Left ventricle myocardium inferior (tissue), 1 donor: Measurements from ENCODE around the gene TMEM176B. TPM values are rescaled to one million over a fixed set of nuclear protein-coding genes. Genes with fewer than 3 reads are reported as not detected.

ENCODE experiments used
- DNase-seq: peaks from one replicate; pipeline ENCODE4 v3.0.0-alpha.2; 2020
- H3K27ac ChIP-seq: fragments of 200-600 bp; replicated peaks from 2 replicates; pipeline ENCODE4 v1.8.0; 2021
- H3K27me3 ChIP-seq: fragments of 200-600 bp; 2 replicates; pipeline ENCODE4 v1.8.0; 2021; ENCODE audit warnings: low read depth
- H3K36me3 ChIP-seq: fragments of 200-600 bp; 2 replicates; pipeline ENCODE4 v1.8.0; 2021
- H3K4me1 ChIP-seq: fragments of 200-600 bp; 2 replicates; pipeline ENCODE4 v1.8.0; 2021
- H3K4me3 ChIP-seq: fragments of 200-600 bp; 2 replicates; pipeline ENCODE4 v1.8.0; 2021; ENCODE audit warnings: mild to moderate bottlenecking, moderate library complexity
- H3K9me3 ChIP-seq: fragments of 200-600 bp; replicated peaks from 2 replicates; pipeline ENCODE4 v1.8.0; 2021
- CTCF ChIP-seq: fragments of 200-600 bp; IDR thresholded peaks from 2 replicates; pipeline ENCODE4 v1.8.0; 2021; ENCODE audit warnings: antibody characterized with exemption, mild to moderate bottlenecking, borderline replicate concordance
- intact Hi-C: fragments of 100-400 bp; cut with micrococcal nuclease; formaldehyde crosslinking; loops from one replicate; pipeline ENCODE4 v1.11.0; 2022
- total RNA-seq: library from RNA; stranded (reverse); fragmentation: NEBNext Ultra II Directional; extraction: Animal tissue kit (Norgen Biotek cat#: 25700); gene quantifications from one replicate; pipeline ENCODE4 v1.2.1, GENCODE V29; 2021
- donor health status: DM: no; HTN: yes; CAD: no; lungs with severe emphysema.

The TMEM176B gene
- total RNA-seq, 1 donor from 2014 or later, result 34.0 TPM

DNA sequence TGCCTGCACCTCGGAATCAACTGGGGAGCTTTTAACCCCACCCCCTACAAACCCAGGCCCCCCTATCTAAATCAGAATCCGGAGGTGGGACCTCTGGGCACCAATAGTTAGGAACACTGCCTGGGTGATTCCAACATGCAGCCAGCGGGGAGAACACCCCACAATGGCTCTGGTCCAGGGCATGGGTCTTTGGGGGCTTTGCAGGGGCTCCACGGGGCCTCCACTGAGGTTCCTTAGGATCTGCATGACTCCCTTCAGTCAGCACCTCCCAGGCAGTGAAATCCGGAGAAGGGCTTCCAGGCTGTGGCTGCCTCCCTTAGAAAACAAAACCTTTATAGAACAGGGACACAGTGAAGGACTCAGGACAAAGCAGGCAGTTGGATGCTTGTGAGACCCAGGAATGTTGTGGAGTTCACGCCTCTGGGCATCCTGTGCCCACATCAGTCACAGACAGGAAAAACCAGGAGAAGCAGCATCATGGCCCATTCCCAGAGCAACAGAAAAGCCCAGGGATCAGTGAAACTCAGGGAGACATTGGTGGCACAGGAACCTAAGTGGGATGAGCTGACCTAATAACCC, 35.6 kb upstream of the TMEM176B start:
- no peak for TF ChIP-seq CTCF
- intact Hi-C loops, result no loop called here
- no peaks in the 10 kb centered on the region for H3K9me3 ChIP-seq
- no peak overlapping the region for H3K4me3 ChIP-seq
- no peak overlapping the region for H3K27ac ChIP-seq
- no peak for DNase-seq
- peaks cover 4% of the 10 kb centered on the region for H3K4me1 ChIP-seq
- peaks cover 11% of the 10 kb centered on the region for H3K27me3 ChIP-seq
- H3K36me3 ChIP-seq, result no peaks in the 10 kb centered on the region

DNA sequence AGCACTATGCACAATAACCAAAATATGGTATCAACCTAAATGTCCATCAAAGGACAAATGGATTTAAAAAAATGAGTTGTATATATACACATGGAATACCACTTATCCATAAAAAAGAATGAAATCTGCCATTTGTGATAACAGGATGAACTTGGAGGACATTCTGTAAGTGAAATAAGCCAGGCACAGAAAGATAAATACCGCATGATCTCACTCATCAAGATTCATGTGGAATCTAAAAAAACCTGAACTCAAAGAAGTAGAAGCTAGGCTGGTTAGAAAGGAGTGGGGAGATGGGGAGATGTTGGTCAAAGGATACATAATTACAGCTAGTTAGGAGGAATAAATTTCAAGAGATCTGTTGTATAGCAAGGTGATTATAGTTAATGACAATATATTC, 34.9 kb upstream of the TMEM176B start:
- DNase-seq, result no peak
- Histone ChIP-seq H3K4me1 (peaks cover 4% of the 10 kb centered on the region), H3K27ac (no peak overlapping the region), H3K4me3 (no peak overlapping the region), H3K36me3 (no peaks in the 10 kb centered on the region), H3K27me3 (peaks cover 12% of the 10 kb centered on the region), H3K9me3 (no peaks in the 10 kb centered on the region)
- intact Hi-C loops, result no loop called here
- TF ChIP-seq CTCF, result no peak

- Histone ChIP-seq H3K27me3 (peaks cover 12% of the 10 kb centered on the region), H3K4me3 (no peak overlapping the region), H3K4me1 (peaks cover 11% of the 10 kb centered on the region), H3K9me3 (no peaks in the 10 kb centered on the region), H3K36me3 (no peaks in the 10 kb centered on the region), H3K27ac (no peak overlapping the region)
- intact Hi-C loops, result no loop called here
- DNase-seq, result no peak
- no peak for TF ChIP-seq CTCF
Observed at GRCh38 chr7:150831851-150832250, 31.7 kb upstream of the TMEM176B start.

DNA sequence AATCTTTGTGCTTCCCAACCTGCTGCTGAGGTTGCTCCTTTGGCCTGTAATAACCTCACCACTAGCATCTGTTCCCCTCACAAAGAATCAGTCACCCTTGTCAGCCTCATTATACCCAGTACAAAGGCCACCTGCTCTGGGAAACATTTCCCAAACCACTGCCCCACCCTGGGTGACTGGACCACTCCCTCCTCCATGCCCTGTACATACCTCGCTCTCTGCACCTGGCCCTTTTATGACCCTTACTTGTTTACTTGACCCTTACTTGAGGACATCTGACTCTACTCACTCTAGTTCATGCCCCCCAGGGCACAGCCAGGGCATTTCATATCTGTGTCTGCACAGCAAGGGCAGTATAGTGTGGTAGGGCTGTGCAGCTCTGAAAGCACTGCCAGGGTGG, 30.8 kb upstream of the TMEM176B start:
- Histone ChIP-seq H3K36me3 (no peaks in the 10 kb centered on the region), H3K4me1 (peaks cover 20% of the 10 kb centered on the region), H3K27me3 (peaks cover 12% of the 10 kb centered on the region), H3K4me3 (no peak overlapping the region), H3K27ac (no peak overlapping the region), H3K9me3 (no peaks in the 10 kb centered on the region)
- intact Hi-C loops, result no loop called here
- no peak for TF ChIP-seq CTCF
- DNase-seq, result no peak

DNA sequence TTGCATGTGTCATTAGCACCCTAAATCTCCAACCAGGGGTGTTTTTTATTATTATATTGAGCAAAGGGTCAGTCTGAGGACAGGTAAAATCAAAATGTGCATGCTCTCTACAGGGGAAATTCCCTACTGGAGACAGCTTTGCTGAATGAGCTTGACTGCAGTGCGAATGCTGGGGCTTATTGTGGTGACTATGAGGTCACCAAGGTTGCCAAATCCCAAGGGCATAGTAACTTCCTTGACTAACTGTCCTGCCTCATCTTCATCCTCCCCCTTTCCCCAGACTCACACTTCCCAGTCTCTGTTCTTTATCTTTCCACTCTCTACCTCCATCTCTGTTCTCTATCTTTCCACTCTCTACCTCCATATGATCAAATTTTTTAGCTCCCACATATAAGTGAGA, 29.3 kb upstream of the TMEM176B start:
- intact Hi-C loops, result no loop called here
- Histone ChIP-seq H3K36me3 (no peaks in the 10 kb centered on the region), H3K27ac (no peak overlapping the region), H3K9me3 (no peaks in the 10 kb centered on the region), H3K4me1 (peaks cover 30% of the 10 kb centered on the region), H3K27me3 (peaks cover 12% of the 10 kb centered on the region), H3K4me3 (no peak overlapping the region)
- TF ChIP-seq CTCF, result no peak
- no peak for DNase-seq
